B cell (primary cell): ENCODE data around the gene SLC24A3. TPM values are rescaled to one million over a fixed set of nuclear protein-coding genes. Genes with fewer than 3 reads are reported as not detected.

Source experiments
- ATAC-seq: fragments of 200-7000 bp; cut with Tn5 transposase; one replicate; pipeline ENCODE4 v1.10.0; 2021; ENCODE audit warnings: low read depth, mild to moderate bottlenecking, moderate number of reproducible peaks, moderate library complexity
- CTCF ChIA-PET: fragments of 350-600 bp; sonication (Branson Sonifier 250); formaldehyde crosslinking; loops from one replicate; lab custom pipeline; 2021; ENCODE audit warnings: antibody characterized with exemption, inconsistent platforms; lab: Charles Lee
- POLR2A ChIA-PET: fragments of 350-600 bp; sonication (Branson Sonifier 250); formaldehyde crosslinking; loops from one replicate; lab custom pipeline; 2021; ENCODE audit warnings: antibody characterized with exemption; lab: Charles Lee
- DNase-seq: peaks from one replicate; pipeline ENCODE4 v3.0.0; 2013
- H2AFZ ChIP-seq: 2 replicates; pipeline ENCODE4 v1.6.1; 2012; ENCODE audit warnings: mild to moderate bottlenecking, low read depth, low read length; ENCODE audit not compliant: insufficient read depth, poor library complexity, severe bottlenecking
- H3K27ac ChIP-seq, 2 donors: 1 replicate in 1 of 2; 2 replicates in 1 of 2; pipeline ENCODE4 v1.5.1; 2012 to 2013; ENCODE audit warnings: low read length in 2 of 2, mild to moderate bottlenecking in 2 of 2, moderate library complexity in 1 of 2
- H3K27me3 ChIP-seq, 4 experiments: fragments of 200-600 bp in 1 of 4; sonication (generic) in 1 of 4; replicated peaks in 1 of 4; 1 replicate in 2 of 4; 2 replicates in 2 of 4; pipeline versions ENCODE4 v1.6.1 to v1.7.0; 2013 to 2016; ENCODE audit warnings: low read length in 3 of 4, mild to moderate bottlenecking in 2 of 4, mixed read lengths in 1 of 4, moderate library complexity in 1 of 4; ENCODE audit not compliant: insufficient read depth in 4 of 4, control insufficient read depth in 3 of 4; ENCODE audit errors: control extremely low read depth in 1 of 4
- H3K36me3 ChIP-seq, 2 experiments: replicated peaks in 1 of 2; 1 replicate in 1 of 2; 2 replicates in 1 of 2; pipeline versions ENCODE4 v1.6.1 to v1.7.1; 2013; ENCODE audit warnings: low read length in 1 of 2; ENCODE audit not compliant: insufficient read depth in 2 of 2, control insufficient read depth in 1 of 2; ENCODE audit errors: control extremely low read depth in 1 of 2, extremely low read depth in 1 of 2
- H3K4me1 ChIP-seq, 2 donors: fragments of 200-600 bp in 1 of 2; sonication (generic) in 1 of 2; 1 replicate in 1 of 2; 2 replicates in 1 of 2; pipeline versions ENCODE4 v1.5.1 to v1.6.1; 2013 to 2017; ENCODE audit warnings: low read length in 2 of 2; ENCODE audit not compliant: control insufficient read depth in 2 of 2, insufficient read depth in 2 of 2
- H3K4me2 ChIP-seq: replicated peaks from 2 replicates; pipeline ENCODE3; 2012; ENCODE audit warnings: mild to moderate bottlenecking, low read depth, low read length; ENCODE audit not compliant: poor library complexity, severe bottlenecking
- H3K4me3 ChIP-seq, 5 experiments: fragments of 200-600 bp in 1 of 5; sonication (generic) in 1 of 5; 1 replicate in 3 of 5; 2 replicates in 2 of 5; pipeline versions ENCODE4 v1.5.1 to v1.7.0; 2011 to 2016; ENCODE audit warnings: low read length in 4 of 5, mild to moderate bottlenecking in 4 of 5, low read depth in 2 of 5, control low read depth in 1 of 5, moderate library complexity in 1 of 5; ENCODE audit not compliant: insufficient read depth in 1 of 5; ENCODE audit errors: control extremely low read depth in 1 of 5, extremely low read depth in 1 of 5
- H3K79me2 ChIP-seq: fragments of 200-600 bp; sonication (generic); one replicate; pipeline ENCODE4 v1.6.0; 2016; ENCODE audit warnings: low read length; ENCODE audit not compliant: control insufficient read depth, insufficient read depth
- H3K9ac ChIP-seq: fragments of 200-600 bp; sonication (generic); 2 replicates; pipeline ENCODE4 v1.6.1; 2017; ENCODE audit warnings: mild to moderate bottlenecking, low read length, moderate library complexity
- H3K9me3 ChIP-seq, 3 donors: one replicate each; pipeline versions ENCODE4 v1.6.1 to v1.7.1; 2013; ENCODE audit warnings: low read length in 2 of 3; ENCODE audit not compliant: control insufficient read depth in 2 of 3, insufficient read depth in 1 of 3; ENCODE audit errors: control extremely low read depth in 1 of 3
- H4K20me1 ChIP-seq: 2 replicates; pipeline ENCODE4 v1.6.0; 2012; ENCODE audit warnings: mild to moderate bottlenecking, low read length; ENCODE audit not compliant: insufficient read depth, control insufficient read depth, poor library complexity, severe bottlenecking
- H3K27ac Mint-ChIP-seq: one replicate; pipeline ENCODE4 v1.8.0; 2021; ENCODE audit warnings: mixed read lengths
- H3K27me3 Mint-ChIP-seq: one replicate; pipeline ENCODE4 v1.8.0; 2021; ENCODE audit warnings: mixed read lengths
- H3K4me1 Mint-ChIP-seq: one replicate; pipeline ENCODE4 v1.8.0; 2021; ENCODE audit warnings: mixed read lengths
- H3K4me3 Mint-ChIP-seq: one replicate; pipeline ENCODE4 v1.8.0; 2021; ENCODE audit warnings: mixed read lengths
- H3K9me3 Mint-ChIP-seq: one replicate; pipeline ENCODE4 v1.8.0; 2022; ENCODE audit warnings: mixed read lengths; ENCODE audit not compliant: insufficient read depth
- EZH2 ChIP-seq: IDR thresholded peaks from 2 replicates; pipeline ENCODE4 v1.6.1; 2012; ENCODE audit warnings: borderline replicate concordance, low read depth, mild to moderate bottlenecking, moderate library complexity, low read length; ENCODE audit not compliant: insufficient read depth, poor library complexity, severe bottlenecking
- WGBS: methylation state at CpG from one replicate; pipeline ENCODE4 v1.1.5; 2013; ENCODE audit warnings: missing lambda C conversion rate; ENCODE audit not compliant: insufficient coverage; 5-methylcytosine and 5-hydroxymethylcytosine counted together
- intact Hi-C: fragments of 100-400 bp; cut with micrococcal nuclease; formaldehyde crosslinking; loops from one replicate; pipeline ENCODE4 v1.10.0; 2022
- polyA plus RNA-seq: library from polyadenylated mRNA; depleted of rRNA; stranded (reverse); fragments of >200 nt; gene quantifications from 2 replicates; pipeline ENCODE4 v1.2.3, GENCODE V29; 2012
- total RNA-seq, 2 donors: library from RNA; stranded (reverse); fragments of 120-200 nt in 1 of 2; gene quantifications; 1 replicate in 1 of 2; 2 replicates in 1 of 2; pipeline versions ENCODE4 v1.2.3 to v1.2.4, GENCODE V29; 2013 to 2022
- TF ChIP-seq, protein P1 (sequence below): fragments of 200-600 bp; IDR thresholded peaks from one replicate; pipeline ENCODE4 v1.8.0; 2022; ENCODE audit warnings: antibody characterized with exemption, mild to moderate bottlenecking

SLC24A3 gene
- total and polyA plus RNA-seq, 2 donors (not counting 1 experiment from before 2014, with no cell fraction given): not detected

DNA sequence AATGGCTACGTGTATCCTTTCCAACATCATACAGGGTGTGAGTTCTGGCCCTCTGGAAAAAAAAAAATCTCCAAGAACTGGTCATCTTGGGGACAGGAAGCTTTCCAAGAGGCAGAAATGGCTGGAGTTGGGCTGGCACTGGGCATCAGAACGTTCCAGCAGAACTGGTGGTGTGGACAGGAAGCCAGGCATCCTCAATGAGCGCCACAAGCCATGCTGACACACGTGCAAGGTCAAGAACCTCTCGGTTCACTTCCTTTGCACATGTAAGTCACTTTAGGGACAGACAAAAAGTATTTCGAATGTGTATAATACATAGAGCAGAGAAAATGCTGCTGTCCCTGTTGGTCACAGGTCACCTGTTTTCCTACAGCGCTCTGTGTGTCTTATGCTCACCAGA is 518.3 kb downstream of the SLC24A3 start:
- no peak for TF ChIP-seq EZH2
- TF ChIP-seq, protein P1, sequence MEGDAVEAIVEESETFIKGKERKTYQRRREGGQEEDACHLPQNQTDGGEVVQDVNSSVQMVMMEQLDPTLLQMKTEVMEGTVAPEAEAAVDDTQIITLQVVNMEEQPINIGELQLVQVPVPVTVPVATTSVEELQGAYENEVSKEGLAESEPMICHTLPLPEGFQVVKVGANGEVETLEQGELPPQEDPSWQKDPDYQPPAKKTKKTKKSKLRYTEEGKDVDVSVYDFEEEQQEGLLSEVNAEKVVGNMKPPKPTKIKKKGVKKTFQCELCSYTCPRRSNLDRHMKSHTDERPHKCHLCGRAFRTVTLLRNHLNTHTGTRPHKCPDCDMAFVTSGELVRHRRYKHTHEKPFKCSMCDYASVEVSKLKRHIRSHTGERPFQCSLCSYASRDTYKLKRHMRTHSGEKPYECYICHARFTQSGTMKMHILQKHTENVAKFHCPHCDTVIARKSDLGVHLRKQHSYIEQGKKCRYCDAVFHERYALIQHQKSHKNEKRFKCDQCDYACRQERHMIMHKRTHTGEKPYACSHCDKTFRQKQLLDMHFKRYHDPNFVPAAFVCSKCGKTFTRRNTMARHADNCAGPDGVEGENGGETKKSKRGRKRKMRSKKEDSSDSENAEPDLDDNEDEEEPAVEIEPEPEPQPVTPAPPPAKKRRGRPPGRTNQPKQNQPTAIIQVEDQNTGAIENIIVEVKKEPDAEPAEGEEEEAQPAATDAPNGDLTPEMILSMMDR: no peak
- intact Hi-C loops: no loop called here
- no peak overlapping the region for H3K4me3 Mint-ChIP-seq

DNA sequence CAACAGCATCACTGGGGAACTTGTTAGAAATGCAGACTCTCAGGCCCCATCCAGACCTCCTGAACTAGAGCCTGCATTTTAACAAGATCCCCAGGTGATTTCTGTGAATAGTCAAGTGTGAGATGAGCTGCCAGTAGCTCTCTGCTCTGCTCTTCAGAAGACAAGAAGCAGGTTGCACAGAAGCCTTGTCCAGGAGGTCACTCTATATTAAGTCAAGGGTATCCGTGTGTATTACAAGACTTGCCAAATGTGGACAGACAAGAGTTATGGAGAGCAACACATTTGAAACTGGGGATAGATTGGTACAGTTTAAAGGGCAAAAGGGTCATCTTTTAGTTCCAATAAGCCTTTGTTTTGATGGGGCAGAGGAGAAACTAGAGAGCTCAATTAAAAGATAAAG is 522.4 kb downstream of the SLC24A3 start:
- Histone ChIP-seq H3K27me3 (no peaks in the 10 kb centered on the region), H3K9me3 (peaks cover 0 to under 1% (median 0%) of the 10 kb centered on the region in 3 donors), H2AFZ (no peak overlapping the region), H3K9ac (no peak overlapping the region), H3K4me1 (peaks cover 4 to 5% of the 10 kb centered on the region in 2 donors), H3K27ac (no peak overlapping the region), H4K20me1 (no peaks in the 10 kb centered on the region), H3K4me3 (no peak overlapping the region), H3K4me2 (no peak overlapping the region), H3K36me3 (no peaks in the 10 kb centered on the region), H3K79me2 (no peaks in the 10 kb centered on the region)
- no peaks in the 10 kb centered on the region for H3K9me3 Mint-ChIP-seq
- WGBS: 83% methylated on average over 1 of the region's 1 CpG
- H3K4me1 Mint-ChIP-seq: peaks cover 10% of the 10 kb centered on the region
- H3K4me3 Mint-ChIP-seq: no peak overlapping the region
- ATAC-seq: no peak
- TF ChIP-seq, protein P1: no peak
- no peak for TF ChIP-seq EZH2
- DNase-seq: no peak
- intact Hi-C loops: loop anchor here (5.0 kb wide), 1 partner anchor 43 kb away; no protein-coding TSS in a partner anchor
- CTCF ChIA-PET: interaction anchor here (0.6 kb wide), 1 partner anchor 268 kb away, joined by 5 read pairs; no protein-coding TSS in a partner anchor
- POLR2A ChIA-PET: no interaction called here
- peaks cover 7% of the 10 kb centered on the region for H3K27me3 Mint-ChIP-seq
- no peak overlapping the region for H3K27ac Mint-ChIP-seq

More for the DNA sequence above, 518.3 kb downstream of the SLC24A3 start:
- DNase-seq (no peak), ATAC-seq (no peak)
- Histone ChIP-seq H3K4me1 (peaks cover 24 to 28% of the 10 kb centered on the region in 2 donors), H2AFZ (no peak overlapping the region), H3K36me3 (no peaks in the 10 kb centered on the region), H3K27ac (no peak overlapping the region), H3K79me2 (no peaks in the 10 kb centered on the region), H3K9ac (no peak overlapping the region), H3K27me3 (no peaks in the 10 kb centered on the region), H3K4me2 (no peak overlapping the region), H3K9me3 (peaks cover 0 to 6% (median 0%) of the 10 kb centered on the region in 3 donors), H4K20me1 (no peaks in the 10 kb centered on the region), H3K4me3 (no peak overlapping the region)
- Mint-ChIP-seq H3K27ac (no peak overlapping the region), H3K27me3 (no peaks in the 10 kb centered on the region), H3K4me1 (peaks cover 35% of the 10 kb centered on the region), H3K9me3 (no peaks in the 10 kb centered on the region)
- WGBS: 40% methylated on average over 2 of the region's 7 CpGs
- CTCF ChIA-PET: no interaction called here
- POLR2A ChIA-PET: no interaction called here
